ENCODE results near the gene MCTP2. TPM values are rescaled to one million over a fixed set of nuclear protein-coding genes. Genes with fewer than 3 reads are reported as not detected.
A peak's percentile ranks its signal among the peaks of the same experiment; 100 is the strongest.

MCTP2 gene
- 100 to 1,000 TPM in 1 of 2 donors, 10 to 100 TPM in 1; 49.9 to 119 TPM for total RNA-seq

GRCh38 chr15:94230883-94231722 lies at the start of gene MCTP2:
MCTP2 (plus strand) TSS chr15:94231561; CDS start chr15:94298266, 66,705 bp downstream.
- Mint-ChIP-seq H3K9me3 (no peaks in the 10 kb centered on the region), H3K4me1 (ENCODE audit: low read depth) (peaks cover 78% of the 10 kb centered on the region), H3K4me3 (peak within 1 kb of the TSS; percentile 92 to 98), H3K36me3 (ENCODE audit: insufficient read depth in 2 of 2) (peaks cover 2 to 4% of the 10 kb centered on the region in 2 donors), H3K27ac (peak within 1 kb of the TSS; percentile 99), H3K27me3 (ENCODE audit: low read depth) (peaks cover 16% of the 10 kb centered on the region)
- ATAC-seq (replicated peaks in 1 of 2) (peak; percentile 85 to 86), DNase-seq (peak; percentile 90 to 93)

GRCh38 chr15:94182883-94183282 lies 48.5 kb upstream of the MCTP2 start:
- Mint-ChIP-seq H3K4me1 (ENCODE audit: low read depth) (no peaks in the 10 kb centered on the region), H3K9me3 (peaks cover 0 to 4% of the 10 kb centered on the region in 2 donors), H3K27me3 (ENCODE audit: low read depth) (peaks cover 15% of the 10 kb centered on the region), H3K4me3 (no peak overlapping the region), H3K27ac (no peak overlapping the region), H3K36me3 (ENCODE audit: insufficient read depth in 2 of 2) (peaks cover 0 to 4% of the 10 kb centered on the region in 2 donors)
- ATAC-seq (replicated peaks in 1 of 2): no peak
- no peak for DNase-seq

GRCh38 chr15:94185547-94186236 lies 45.7 kb upstream of the MCTP2 start:
- no peak overlapping the region for H3K4me3 Mint-ChIP-seq
- peaks cover 36% of the 10 kb centered on the region for H3K27me3 Mint-ChIP-seq (ENCODE audit: low read depth)
- no peak for DNase-seq
- H3K9me3 Mint-ChIP-seq: peaks cover 0 to 2% of the 10 kb centered on the region in 2 donors
- H3K4me1 Mint-ChIP-seq (ENCODE audit: low read depth): no peaks in the 10 kb centered on the region
- peaks cover 0 to 2% of the 10 kb centered on the region in 2 donors for H3K36me3 Mint-ChIP-seq (ENCODE audit: insufficient read depth in 2 of 2)
- no peak overlapping the region for H3K27ac Mint-ChIP-seq
- ATAC-seq (replicated peaks in 1 of 2): no peak

- Mint-ChIP-seq H3K36me3 (ENCODE audit: insufficient read depth in 2 of 2) (peaks cover 0 to 2% of the 10 kb centered on the region in 2 donors), H3K9me3 (no peaks in the 10 kb centered on the region), H3K27ac (no peak overlapping the region), H3K4me3 (no peak overlapping the region), H3K27me3 (ENCODE audit: low read depth) (peaks cover 41% of the 10 kb centered on the region), H3K4me1 (ENCODE audit: low read depth) (no peaks in the 10 kb centered on the region)
- ATAC-seq (replicated peaks in 1 of 2): no peak
- no peak for DNase-seq
Measured at GRCh38 chr15:94186770-94187331, 44.5 kb upstream of the MCTP2 start.

- peaks cover 37% of the 10 kb centered on the region for H3K27me3 Mint-ChIP-seq (ENCODE audit: low read depth)
- ATAC-seq (replicated peaks in 1 of 2) (no peak), DNase-seq (no peak)
- H3K4me3 Mint-ChIP-seq: no peak overlapping the region
- H3K9me3 Mint-ChIP-seq: no peaks in the 10 kb centered on the region
- no peaks in the 10 kb centered on the region for H3K36me3 Mint-ChIP-seq (ENCODE audit: insufficient read depth in 2 of 2)
- H3K4me1 Mint-ChIP-seq (ENCODE audit: low read depth): no peaks in the 10 kb centered on the region
- H3K27ac Mint-ChIP-seq: no peak overlapping the region
Measured at GRCh38 chr15:94193906-94194305, 37.5 kb upstream of the MCTP2 start.

- ATAC-seq (replicated peaks in 1 of 2): no peak
- no peak for DNase-seq
- no peak overlapping the region for H3K27ac Mint-ChIP-seq
- no peaks in the 10 kb centered on the region for H3K4me1 Mint-ChIP-seq (ENCODE audit: low read depth)
- H3K36me3 Mint-ChIP-seq (ENCODE audit: insufficient read depth in 2 of 2): no peaks in the 10 kb centered on the region
- H3K9me3 Mint-ChIP-seq: no peaks in the 10 kb centered on the region
- peaks cover 22% of the 10 kb centered on the region for H3K27me3 Mint-ChIP-seq (ENCODE audit: low read depth)
- H3K4me3 Mint-ChIP-seq: no peak overlapping the region
Measured at GRCh38 chr15:94196531-94196930, 34.8 kb upstream of the MCTP2 start.

GRCh38 chr15:94198633-94199032 lies 32.7 kb upstream of the MCTP2 start:
- Mint-ChIP-seq H3K27ac (no peak overlapping the region), H3K27me3 (ENCODE audit: low read depth) (peaks cover 29% of the 10 kb centered on the region), H3K4me3 (no peak overlapping the region), H3K4me1 (ENCODE audit: low read depth) (peaks cover 5% of the 10 kb centered on the region), H3K9me3 (no peaks in the 10 kb centered on the region), H3K36me3 (ENCODE audit: insufficient read depth in 2 of 2) (no peaks in the 10 kb centered on the region)
- DNase-seq (no peak), ATAC-seq (replicated peaks in 1 of 2) (peak; percentile 44 to 68)

- H3K9me3 Mint-ChIP-seq: no peaks in the 10 kb centered on the region
- ATAC-seq (replicated peaks in 1 of 2) (no peak), DNase-seq (no peak)
- no peak overlapping the region for H3K27ac Mint-ChIP-seq
- H3K4me1 Mint-ChIP-seq (ENCODE audit: low read depth): peaks cover 8% of the 10 kb centered on the region
- H3K4me3 Mint-ChIP-seq: no peak overlapping the region
- H3K27me3 Mint-ChIP-seq (ENCODE audit: low read depth): peaks cover 31% of the 10 kb centered on the region
- no peaks in the 10 kb centered on the region for H3K36me3 Mint-ChIP-seq (ENCODE audit: insufficient read depth in 2 of 2)
Measured at GRCh38 chr15:94199725-94200124, 31.6 kb upstream of the MCTP2 start.

- DNase-seq: no peak
- peaks cover 0 to 2% of the 10 kb centered on the region in 2 donors for H3K36me3 Mint-ChIP-seq (ENCODE audit: insufficient read depth in 2 of 2)
- no peak overlapping the region for H3K4me3 Mint-ChIP-seq
- H3K4me1 Mint-ChIP-seq (ENCODE audit: low read depth): peaks cover 31% of the 10 kb centered on the region
- H3K27me3 Mint-ChIP-seq (ENCODE audit: low read depth): peaks cover 17% of the 10 kb centered on the region
- peaks cover 0 to 2% of the 10 kb centered on the region in 2 donors for H3K9me3 Mint-ChIP-seq
- ATAC-seq (replicated peaks in 1 of 2): no peak
- no peak overlapping the region for H3K27ac Mint-ChIP-seq
Measured at GRCh38 chr15:94203306-94203705, 28.1 kb upstream of the MCTP2 start.

GRCh38 chr15:94205366-94205765 lies 26.0 kb upstream of the MCTP2 start:
- Mint-ChIP-seq H3K4me3 (peak overlapping the region; percentile 73 to 84), H3K27ac (peak overlapping the region; percentile 97), H3K36me3 (ENCODE audit: insufficient read depth in 2 of 2) (peaks cover 1 to 4% of the 10 kb centered on the region in 2 donors), H3K4me1 (ENCODE audit: low read depth) (peaks cover 31% of the 10 kb centered on the region), H3K9me3 (peaks cover under 1 to 2% of the 10 kb centered on the region in 2 donors), H3K27me3 (ENCODE audit: low read depth) (peaks cover 20% of the 10 kb centered on the region)
- ATAC-seq (replicated peaks in 1 of 2): no peak
- DNase-seq: peak; percentile 5 to 20

GRCh38 chr15:94206463-94207167 lies 24.7 kb upstream of the MCTP2 start:
- peaks cover 2% of the 10 kb centered on the region in 2 donors for H3K9me3 Mint-ChIP-seq

GRCh38 chr15:94212291-94212690 lies 19.1 kb upstream of the MCTP2 start:
- H3K27ac Mint-ChIP-seq: no peak overlapping the region

More at GRCh38 chr15:94206463-94207167, 24.7 kb upstream of the MCTP2 start:
- peak; percentile 96 to 97 for ATAC-seq (replicated peaks in 1 of 2)
- peaks cover 4 to 5% of the 10 kb centered on the region in 2 donors for H3K36me3 Mint-ChIP-seq (ENCODE audit: insufficient read depth in 2 of 2)
- peaks cover 31% of the 10 kb centered on the region for H3K4me1 Mint-ChIP-seq (ENCODE audit: low read depth)
- peaks cover 32% of the 10 kb centered on the region for H3K27me3 Mint-ChIP-seq (ENCODE audit: low read depth)
- peak overlapping the region; percentile 97 for H3K27ac Mint-ChIP-seq
- H3K4me3 Mint-ChIP-seq: peak overlapping the region; percentile 73 to 84
- peak; percentile 64 to 70 for DNase-seq

More at GRCh38 chr15:94212291-94212690, 19.1 kb upstream of the MCTP2 start:
- H3K4me1 Mint-ChIP-seq (ENCODE audit: low read depth): peaks cover 4% of the 10 kb centered on the region
- H3K9me3 Mint-ChIP-seq: peaks cover 2 to 5% of the 10 kb centered on the region in 2 donors
- ATAC-seq (replicated peaks in 1 of 2): no peak
- H3K4me3 Mint-ChIP-seq: no peak overlapping the region
- H3K27me3 Mint-ChIP-seq (ENCODE audit: low read depth): peaks cover 58% of the 10 kb centered on the region
- no peak for DNase-seq
- peaks cover 5 to 7% of the 10 kb centered on the region in 2 donors for H3K36me3 Mint-ChIP-seq (ENCODE audit: insufficient read depth in 2 of 2)
